Measurements from ENCODE around the gene KCNG2.

- TF ChIP-seq CTCF (IDR thresholded peaks at IDR 0.05) = no peak
- TF ChIP-seq EZH2 (IDR thresholded peaks at IDR 0.05; ENCODE audit: borderline replicate concordance, insufficient read depth, low read depth, low read length, poor library complexity, severe bottlenecking) = no peak
These were observed 147.0 kb downstream of the KCNG2 start for GRCh38 chr18:79944746-79945117.
